Left lobe of liver (tissue), 2 donors: ENCODE data around the gene WWOX. TPM values are rescaled to one million over a fixed set of nuclear protein-coding genes. Genes with fewer than 3 reads are reported as not detected.
"Not testable (repeated sequence)": the region's sequence is repeated elsewhere in the genome, so short reads cannot be mapped to it uniquely, and the experiment has no call there.

Source experiments
- ATAC-seq: fragments of 200-7000 bp; cut with Tn5 transposase; one replicate; pipeline ENCODE4 v1.9.1; 2020; ENCODE audit warnings: mild to moderate bottlenecking, moderate library complexity
- DNase-seq: peaks from one replicate; pipeline ENCODE4 v3.0.0-alpha.2; 2020; ENCODE audit warnings: low spot score
- total RNA-seq: library from RNA; stranded (reverse); gene quantifications from one replicate; pipeline ENCODE4 v1.2.1, GENCODE V29; 2021
- donor health status: DM: no; HTN: no; CAD: no; lungs with moderate emphysema.
- donor health status: DM: no; HTN: yes; CAD: no.

The WWOX gene
- total RNA-seq, 1 donor from 2014 or later, result 15.1 TPM

GRCh38 chr16:79192904-79193303, 1093.5 kb downstream of the WWOX start:
- DNase-seq (peak; percentile 58), ATAC-seq (peak; percentile 82)

GRCh38 chr16:79194291-79194690, 1094.8 kb downstream of the WWOX start:
- ATAC-seq, result no peak
- no peak for DNase-seq

- ATAC-seq (no peak), DNase-seq (no peak)
These were observed 1096.5 kb downstream of the WWOX start for GRCh38 chr16:79195938-79196337.

GRCh38 chr16:79201436-79201835, 1102.0 kb downstream of the WWOX start:
- ATAC-seq (no peak), DNase-seq (no peak)

GRCh38 chr16:79202977-79203376, 1103.5 kb downstream of the WWOX start:
- ATAC-seq, result peak; percentile 14
- DNase-seq, result no peak

GRCh38 chr16:79204486-79204885, 1105.0 kb downstream of the WWOX start:
- DNase-seq (no peak), ATAC-seq (no peak)

- ATAC-seq, result no peak
- DNase-seq, result no peak
These were observed 1107.4 kb downstream of the WWOX start for GRCh38 chr16:79206889-79207288.

- ATAC-seq, result no peak
- no peak for DNase-seq
These were observed 1109.9 kb downstream of the WWOX start for GRCh38 chr16:79209308-79209707.

GRCh38 chr16:79210607-79211006, 1111.2 kb downstream of the WWOX start:
- no peak for ATAC-seq

GRCh38 chr16:79211586-79211985, 1112.1 kb downstream of the WWOX start:
- DNase-seq (no peak), ATAC-seq (no peak)

More at GRCh38 chr16:79210607-79211006, 1111.2 kb downstream of the WWOX start:
- DNase-seq, result no peak

- DNase-seq (no peak), ATAC-seq (no peak)
These were observed 1112.8 kb downstream of the WWOX start for GRCh38 chr16:79212114-79212791.

GRCh38 chr16:79213214-79213613, 1113.8 kb downstream of the WWOX start:
- ATAC-seq, result peak; percentile 93
- peak; percentile 52 for DNase-seq

- ATAC-seq (no peak), DNase-seq (no peak)
These were observed 1115.8 kb downstream of the WWOX start for GRCh38 chr16:79215289-79215688.

- DNase-seq (no peak), ATAC-seq (no peak)
These were observed 1118.0 kb downstream of the WWOX start for GRCh38 chr16:79217375-79218011.

- ATAC-seq (no peak), DNase-seq (no peak)
These were observed 1118.9 kb downstream of the WWOX start for GRCh38 chr16:79218351-79218750.

- ATAC-seq, result not testable (repeated sequence)
These were observed 1126.5 kb downstream of the WWOX start for GRCh38 chr16:79225994-79226393.

GRCh38 chr16:79229361-79229760, 1129.9 kb downstream of the WWOX start:
- no peak for ATAC-seq
- no peak for DNase-seq

More at GRCh38 chr16:79225994-79226393, 1126.5 kb downstream of the WWOX start:
- not testable (repeated sequence) for DNase-seq

GRCh38 chr16:79245700-79246099, 1146.2 kb downstream of the WWOX start:
- not testable (repeated sequence) for DNase-seq, ATAC-seq

- peak; percentile 88 for ATAC-seq
- no peak for DNase-seq
These were observed 1147.9 kb downstream of the WWOX start for GRCh38 chr16:79247386-79247785.

- no peak for DNase-seq
These were observed 1148.9 kb downstream of the WWOX start for GRCh38 chr16:79248351-79248750.

GRCh38 chr16:79250502-79251098, 1151.1 kb downstream of the WWOX start:
- no peak for DNase-seq
- ATAC-seq, result peak; percentile 33

More at GRCh38 chr16:79248351-79248750, 1148.9 kb downstream of the WWOX start:
- ATAC-seq, result no peak

GRCh38 chr16:79253100-79253631, 1153.7 kb downstream of the WWOX start:
- ATAC-seq, result peak; percentile 90
- peak; percentile 92 for DNase-seq
